GM12878 (cell line): ENCODE results near the gene HAS3. TPM values are rescaled to one million over a fixed set of nuclear protein-coding genes. Genes with fewer than 3 reads are reported as not detected.
"Not testable (repeated sequence)": the region's sequence is repeated elsewhere in the genome, so short reads cannot be mapped to it uniquely, and the experiment has no call there.

Experiments used
- ATAC-seq: fragments of 200-7000 bp; cut with Tn5 transposase; 3 replicates; pipeline ENCODE4 v1.9.1; 2020; ENCODE audit warnings: mild to moderate bottlenecking, moderate library complexity
- BruUV-seq: library from RNA; stranded (reverse); fragments of 400-500 nt; replicated peaks from 2 replicates; lab custom pipeline; 2021; lab: Mats Ljungman, UMichigan
- CTCF ChIA-PET: fragments of 300-600 bp; sonication (Branson Sonifier 250); formaldehyde crosslinking; extraction: SDS; loops from one replicate; lab custom pipeline; 2021; ENCODE audit warnings: inconsistent platforms; lab: Yijun Ruan, JAX
- POLR2A ChIA-PET: fragments of 350-600 bp; formaldehyde crosslinking; extraction: SDS; loops from one replicate; lab custom pipeline; 2021; ENCODE audit warnings: inconsistent platforms; lab: Charles Lee
- RAD21 ChIA-PET: fragments of 300-600 bp; sonication (Branson Sonifier 250); formaldehyde crosslinking; loops from one replicate; lab custom pipeline; 2023; ENCODE audit warnings: antibody characterized with exemption; ENCODE audit not compliant: unreplicated experiment; lab: Charles Lee
- SMC1A ChIA-PET: fragments of 300-600 bp; sonication (Branson Sonifier 250); formaldehyde crosslinking; loops from one replicate; lab custom pipeline; 2023; ENCODE audit not compliant: unreplicated experiment, uncharacterized antibody; lab: Charles Lee
- DNase-seq: peaks from one replicate; pipeline ENCODE4 v3.0.0-alpha.2; 2011; ENCODE audit warnings: low read depth, low spot score
- FAIRE-seq: peaks from 3 replicates; lab custom pipeline; 2011; peaks lifted over from hg19 to GRCh38; lab: Jason Lieb, UNC
- H2AFZ ChIP-seq: 2 replicates; pipeline ENCODE4 v1.6.0; 2011; ENCODE audit warnings: low read depth, low read length, control low read depth; ENCODE audit not compliant: control insufficient read depth
- H3K27ac ChIP-seq: 2 replicates; pipeline ENCODE4 v1.5.1; 2011; ENCODE audit warnings: control low read depth; ENCODE audit not compliant: control insufficient read depth, insufficient read depth
- H3K27me3 ChIP-seq, 2 experiments: replicated peaks in 1 of 2; 2 replicates each; pipeline versions ENCODE4 v1.6.0 to v1.6.1; 2011; ENCODE audit warnings: low read length in 1 of 2; ENCODE audit not compliant: control insufficient read depth in 2 of 2, insufficient read depth in 2 of 2
- H3K36me3 ChIP-seq, 2 experiments: 2 replicates each; pipeline ENCODE4 v1.5.1; 2011; ENCODE audit warnings: low read length in 1 of 2; ENCODE audit not compliant: control insufficient read depth in 2 of 2, insufficient read depth in 2 of 2
- H3K4me1 ChIP-seq: 2 replicates; pipeline ENCODE4 v1.6.1; 2011; ENCODE audit warnings: mild to moderate bottlenecking, low read length, moderate library complexity, mixed read lengths; ENCODE audit not compliant: control insufficient read depth, insufficient read depth
- H3K4me2 ChIP-seq: 2 replicates; pipeline ENCODE4 v1.6.0; 2011; ENCODE audit warnings: control low read depth; ENCODE audit not compliant: control insufficient read depth, insufficient read depth
- H3K4me3 ChIP-seq: fragments of 200-600 bp; sonication (generic); 2 replicates; pipeline ENCODE4 v1.5.1; 2016
- H3K79me2 ChIP-seq: 2 replicates; pipeline ENCODE4 v1.6.0; 2011; ENCODE audit warnings: low read length; ENCODE audit not compliant: control insufficient read depth, insufficient read depth
- H3K9ac ChIP-seq: 2 replicates; pipeline ENCODE4 v1.8.0; 2011; ENCODE audit warnings: low read length, control low read depth, mixed read lengths; ENCODE audit not compliant: control insufficient read depth, insufficient read depth
- H3K9me3 ChIP-seq: replicated peaks from 3 replicates; pipeline ENCODE4 v1.5.1; 2011; ENCODE audit warnings: mild to moderate bottlenecking, low read length; ENCODE audit not compliant: control insufficient read depth, insufficient read depth
- H4K20me1 ChIP-seq: 2 replicates; pipeline ENCODE4 v1.6.0; 2011; ENCODE audit not compliant: control insufficient read depth, insufficient read depth
- CREM ChIP-seq: IDR thresholded peaks from 2 replicates; pipeline ENCODE4 v1.6.1; 2014; ENCODE audit warnings: antibody characterized with exemption, low read depth
- NFXL1 ChIP-seq: fragments of 450-650 bp; IDR thresholded peaks from 2 replicates; pipeline ENCODE4 v1.6.1; 2017; ENCODE audit warnings: antibody characterized with exemption, mild to moderate bottlenecking, borderline replicate concordance
- WGBS: methylation state at CpG from one replicate; pipeline ENCODE4 v1.1.6; 2016; ENCODE audit warnings: low lambda C conversion rate; ENCODE audit not compliant: insufficient replicate concordance, insufficient coverage; ENCODE audit errors: missing lambda C conversion rate; 5-methylcytosine and 5-hydroxymethylcytosine counted together
- in situ Hi-C: fragments of 300-500 bp; cut with MboI; formaldehyde crosslinking; loops from 9 replicates; pipeline ENCODE4 v1.14.3; 2018; ENCODE audit warnings: mixed read lengths
- intact Hi-C: fragments of 100-400 bp; cut with micrococcal nuclease; formaldehyde crosslinking; loops from one replicate; pipeline ENCODE4 v1.14.2; 2022; ENCODE audit not compliant: unreplicated experiment
- polyA plus RNA-seq, 11 experiments: library from polyadenylated mRNA; depleted of rRNA in 4 of 11; unstranded in 6 of 11; stranded (reverse) in 5 of 11; fragments of >200 nt; fragmentation: Nextera tagmentation in 4 of 11; fragmentation: Illumina TruSeq in 1 of 11; extraction: Ambion mirVana in 4 of 11; extraction: Trizol in 1 of 11; gene quantifications; 1 replicate in 1 of 11; 2 replicates in 10 of 11; pipeline versions ENCODE4 v1.2.1 to v1.2.3, GENCODE V29; 2011 to 2016; ENCODE audit warnings: inconsistent platforms in 2 of 11, missing spikeins in 2 of 11, low read depth in 1 of 11
- total RNA-seq, 4 experiments: library from RNA; depleted of rRNA in 3 of 4; stranded (reverse); fragments of >200 nt in 3 of 4; fragmentation: Illumina TruSeq in 1 of 4; extraction: Trizol in 1 of 4; gene quantifications; 2 replicates each; pipeline versions ENCODE4 v1.2.1 to v1.2.3, GENCODE V29; 2013 to 2021
- TF ChIP-seq, protein P1 (sequence below): fragments of 450-650 bp; IDR thresholded peaks from 2 replicates; pipeline ENCODE4 v1.6.1; 2017; ENCODE audit warnings: mild to moderate bottlenecking
- TF ChIP-seq, protein P2 (sequence below): fragments of 450-650 bp; IDR thresholded peaks from 2 replicates; pipeline ENCODE4 v1.6.1; 2016; ENCODE audit warnings: mild to moderate bottlenecking

Gene HAS3
- total and polyA plus RNA-seq, 10 of the 15 experiments (the other 5 are each of a cell fraction or from before 2014, with no cell fraction given): 0.06 to 0.56 (median 0.19) TPM; not detected in 2

DNA sequence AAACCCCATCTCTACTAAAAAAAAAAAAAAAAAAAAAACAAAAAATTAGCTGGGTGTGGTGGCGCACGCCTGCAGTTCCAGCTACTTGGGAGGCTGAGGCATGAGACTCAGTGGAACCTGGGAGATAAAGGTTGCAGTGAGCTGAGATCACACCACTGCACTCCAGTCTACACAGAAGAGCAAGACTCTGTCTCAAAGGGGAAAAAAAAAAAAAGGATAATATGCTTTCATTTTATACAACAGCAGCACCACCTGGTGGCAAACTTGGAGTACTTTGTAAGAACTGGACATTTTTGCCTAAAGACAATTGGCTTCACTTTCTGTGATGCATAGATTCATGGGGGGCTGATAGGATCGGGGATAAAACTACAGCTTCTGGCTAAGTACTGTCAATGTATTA lies 18.5 kb downstream of the HAS3 start (continued):
- TF ChIP-seq NFXL1 (no peak), CREM (no peak)
- TF ChIP-seq, protein P1, sequence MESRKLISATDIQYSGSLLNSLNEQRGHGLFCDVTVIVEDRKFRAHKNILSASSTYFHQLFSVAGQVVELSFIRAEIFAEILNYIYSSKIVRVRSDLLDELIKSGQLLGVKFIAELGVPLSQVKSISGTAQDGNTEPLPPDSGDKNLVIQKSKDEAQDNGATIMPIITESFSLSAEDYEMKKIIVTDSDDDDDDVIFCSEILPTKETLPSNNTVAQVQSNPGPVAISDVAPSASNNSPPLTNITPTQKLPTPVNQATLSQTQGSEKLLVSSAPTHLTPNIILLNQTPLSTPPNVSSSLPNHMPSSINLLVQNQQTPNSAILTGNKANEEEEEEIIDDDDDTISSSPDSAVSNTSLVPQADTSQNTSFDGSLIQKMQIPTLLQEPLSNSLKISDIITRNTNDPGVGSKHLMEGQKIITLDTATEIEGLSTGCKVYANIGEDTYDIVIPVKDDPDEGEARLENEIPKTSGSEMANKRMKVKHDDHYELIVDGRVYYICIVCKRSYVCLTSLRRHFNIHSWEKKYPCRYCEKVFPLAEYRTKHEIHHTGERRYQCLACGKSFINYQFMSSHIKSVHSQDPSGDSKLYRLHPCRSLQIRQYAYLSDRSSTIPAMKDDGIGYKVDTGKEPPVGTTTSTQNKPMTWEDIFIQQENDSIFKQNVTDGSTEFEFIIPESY: no peak
- TF ChIP-seq, protein P2, sequence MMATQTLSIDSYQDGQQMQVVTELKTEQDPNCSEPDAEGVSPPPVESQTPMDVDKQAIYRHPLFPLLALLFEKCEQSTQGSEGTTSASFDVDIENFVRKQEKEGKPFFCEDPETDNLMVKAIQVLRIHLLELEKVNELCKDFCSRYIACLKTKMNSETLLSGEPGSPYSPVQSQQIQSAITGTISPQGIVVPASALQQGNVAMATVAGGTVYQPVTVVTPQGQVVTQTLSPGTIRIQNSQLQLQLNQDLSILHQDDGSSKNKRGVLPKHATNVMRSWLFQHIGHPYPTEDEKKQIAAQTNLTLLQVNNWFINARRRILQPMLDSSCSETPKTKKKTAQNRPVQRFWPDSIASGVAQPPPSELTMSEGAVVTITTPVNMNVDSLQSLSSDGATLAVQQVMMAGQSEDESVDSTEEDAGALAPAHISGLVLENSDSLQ: no peak

DNA sequence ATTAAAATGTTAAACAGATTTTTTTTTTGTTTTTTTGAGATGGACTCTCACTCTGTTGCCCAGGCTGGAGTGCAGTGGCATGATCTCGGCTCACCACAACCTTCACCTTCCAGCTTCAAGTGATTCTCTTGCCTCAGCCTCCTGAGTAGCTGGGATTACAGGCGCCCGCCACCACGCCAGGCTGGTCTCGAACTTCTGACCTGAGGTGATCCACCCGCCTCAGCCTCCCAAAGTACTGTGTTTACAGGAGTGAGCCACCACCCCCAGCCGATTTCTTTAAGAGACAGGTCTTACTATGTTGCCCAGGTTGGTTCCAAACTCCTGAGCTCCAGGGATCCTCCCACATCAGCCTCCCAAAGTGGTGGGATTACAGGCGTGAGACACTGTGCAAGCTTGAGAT lies 19.0 kb downstream of the HAS3 start:
- intact Hi-C loops: loop anchor here (1.0 to 5.0 kb wide), 5 partner anchors 130 to 596 kb away; no protein-coding TSS in a partner anchor
- ChIA-PET POLR2A (interaction anchor here (0.5 to 1.8 kb wide), 3 partner anchors 9 to 365 kb away, joined by 3 to 6 read pairs (median 4); no protein-coding TSS in a partner anchor), SMC1A (interaction anchor here (0.6 to 4.7 kb wide), 15 partner anchors 8 to 595 kb away, joined by 3 to 27 read pairs (median 4); partner anchors contain the start of genes CHTF8, TANGO6 and UTP4), CTCF (interaction anchor here (0.6 to 5.3 kb wide), 30 partner anchors 9 to 1892 kb away, joined by 3 to 55 read pairs (median 4); partner anchors contain the start of genes CHTF8 and UTP4), RAD21 (interaction anchor here (0.6 to 3.7 kb wide), 12 partner anchors 9 to 1402 kb away, joined by 3 to 26 read pairs (median 4); no protein-coding TSS in a partner anchor)
- not testable (repeated sequence) for DNase-seq, H3K27me3 ChIP-seq, BruUV-seq, ATAC-seq, H2AFZ ChIP-seq, H4K20me1 ChIP-seq, H3K4me2 ChIP-seq, H3K4me3 ChIP-seq, H3K27ac ChIP-seq, H3K9me3 ChIP-seq, H3K9ac ChIP-seq, H3K4me1 ChIP-seq, FAIRE-seq
- in situ Hi-C loops: loop anchor here (5.0 kb wide), 4 partner anchors 222 to 602 kb away; partner anchors contain the start of gene TANGO6
- Histone ChIP-seq H3K36me3 (peaks cover 11 to 12% of the 10 kb centered on the region in 2 experiments; a peak in 3 of 4 replicates), H3K79me2 (peaks cover 16% of the 10 kb centered on the region)
- 93% methylated on average over 8 of the region's 8 CpGs for WGBS

DNA sequence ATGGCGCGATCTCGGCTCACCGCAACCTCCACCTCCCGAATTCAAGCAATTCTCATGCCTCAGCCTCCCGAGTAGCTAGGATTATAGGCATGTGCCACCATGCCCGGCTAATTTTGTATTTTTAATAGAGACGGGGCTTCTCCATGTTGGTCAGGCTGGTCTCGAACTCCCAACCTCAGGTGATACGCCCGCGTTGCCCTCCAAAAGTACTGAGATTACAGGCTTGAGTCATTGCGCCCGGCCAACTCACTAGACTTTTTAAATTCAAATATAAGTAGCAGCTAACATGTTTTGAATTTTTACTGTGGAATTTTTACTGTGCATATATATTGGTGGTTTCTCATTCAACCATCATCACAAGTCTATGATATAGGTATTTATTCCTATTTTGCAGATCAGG lies 19.5 kb downstream of the HAS3 start:
- BruUV-seq, H3K9ac ChIP-seq, DNase-seq, H3K9me3 ChIP-seq, H3K4me1 ChIP-seq, FAIRE-seq, ATAC-seq, H3K27ac ChIP-seq, H3K4me3 ChIP-seq, H2AFZ ChIP-seq, H3K4me2 ChIP-seq, H3K27me3 ChIP-seq, H4K20me1 ChIP-seq: not testable (repeated sequence)
- CTCF ChIA-PET: interaction anchor here (0.7 to 5.3 kb wide), 15 partner anchors 8 to 596 kb away, joined by 3 to 55 read pairs (median 7); no protein-coding TSS in a partner anchor
- in situ Hi-C loops: loop anchor here (5.0 kb wide), 4 partner anchors 223 to 603 kb away; partner anchors contain the start of gene TANGO6
- SMC1A ChIA-PET: interaction anchor here (0.7 to 4.7 kb wide), 9 partner anchors 8 to 282 kb away, joined by 3 to 27 read pairs (median 9); partner anchors contain the start of genes CHTF8, TANGO6 and UTP4
- Histone ChIP-seq H3K79me2 (peaks cover 22% of the 10 kb centered on the region), H3K36me3 (peaks cover 8 to 11% of the 10 kb centered on the region in 2 experiments; a peak in 3 of 4 replicates)
- WGBS: 96% methylated on average over 14 of the region's 14 CpGs
- intact Hi-C loops: loop anchor here (1.0 to 5.0 kb wide), 5 partner anchors 130 to 596 kb away; no protein-coding TSS in a partner anchor
- RAD21 ChIA-PET: interaction anchor here (0.6 to 3.7 kb wide), 7 partner anchors 9 to 597 kb away, joined by 3 to 26 read pairs (median 4); no protein-coding TSS in a partner anchor
- POLR2A ChIA-PET: interaction anchor here (0.6 to 1.8 kb wide), 2 partner anchors 8 to 160 kb away, joined by 4 to 6 read pairs; no protein-coding TSS in a partner anchor
